Fibroblast of skin of back (primary cell): ENCODE measurements around the gene SBF2. TPM values are rescaled to one million over a fixed set of nuclear protein-coding genes. Genes with fewer than 3 reads are reported as not detected.
A peak's percentile ranks its signal among the peaks of the same experiment; 100 is the strongest.

Experiments used
- DNase-seq: peaks from one replicate; pipeline ENCODE4 v3.0.0-alpha.2; 2013
- polyA plus RNA-seq, 2 experiments: library from polyadenylated mRNA; unstranded; fragments of 120-200 nt; gene quantifications; one replicate each; pipeline ENCODE4 v1.2.1, GENCODE V29; 2013; ENCODE audit not compliant: insufficient read length in 2 of 2

Gene SBF2
- 27.5 TPM for polyA plus RNA-seq (2013, experiment 1 of 2; ENCODE audit: insufficient read length)
- 33.4 TPM for polyA plus RNA-seq (2013, experiment 2 of 2; ENCODE audit: insufficient read length)

DNA sequence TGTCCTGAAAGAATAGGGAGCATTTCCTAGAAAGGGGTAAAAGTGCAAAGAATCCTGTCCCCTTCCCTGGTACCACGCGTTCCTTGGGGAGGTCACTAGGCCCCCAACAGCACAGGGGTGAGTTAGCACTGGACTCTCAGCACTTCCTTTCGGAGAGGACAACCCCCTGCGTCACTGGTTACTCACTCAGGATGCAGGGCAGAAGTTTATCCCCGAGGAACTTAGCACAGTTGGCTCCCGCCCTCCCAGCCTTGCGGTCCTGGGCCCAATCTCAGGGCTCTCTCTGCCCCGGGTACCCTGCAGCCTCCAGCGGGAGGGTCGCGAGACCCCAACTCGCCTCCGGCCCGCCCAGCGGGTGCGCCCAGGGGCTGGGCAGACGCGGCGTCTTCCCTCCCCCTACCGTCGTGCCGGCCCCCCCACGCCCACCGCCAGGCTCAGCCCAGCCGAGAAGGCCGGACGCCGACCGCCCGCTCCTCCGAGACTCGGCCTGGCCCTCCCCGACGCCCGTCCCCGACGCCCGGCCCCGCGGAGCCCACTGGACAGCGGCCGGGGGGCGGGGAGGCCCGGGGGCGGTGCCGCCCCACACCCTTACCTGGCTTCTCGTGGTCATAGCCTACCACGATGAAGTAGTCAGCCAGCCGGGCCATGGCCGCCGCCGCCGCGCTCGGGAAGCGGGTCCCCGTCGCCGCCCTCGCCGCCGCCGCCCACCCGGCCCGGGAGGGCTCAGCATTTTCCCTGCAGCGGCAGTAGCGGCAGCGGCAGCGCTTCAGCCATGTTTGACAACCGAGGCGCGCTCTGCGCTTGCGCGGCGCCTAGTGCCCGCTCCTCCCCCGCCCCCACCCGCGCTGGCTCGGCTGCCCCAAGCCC, at the start of gene SBF2:
Gene SBF2, minus strand, starts transcription at position 797 of the 867 bp plus-strand sequence. Its CDS starts 150 bp downstream, at position 647.
- peak; percentile 92 for DNase-seq

DNA sequence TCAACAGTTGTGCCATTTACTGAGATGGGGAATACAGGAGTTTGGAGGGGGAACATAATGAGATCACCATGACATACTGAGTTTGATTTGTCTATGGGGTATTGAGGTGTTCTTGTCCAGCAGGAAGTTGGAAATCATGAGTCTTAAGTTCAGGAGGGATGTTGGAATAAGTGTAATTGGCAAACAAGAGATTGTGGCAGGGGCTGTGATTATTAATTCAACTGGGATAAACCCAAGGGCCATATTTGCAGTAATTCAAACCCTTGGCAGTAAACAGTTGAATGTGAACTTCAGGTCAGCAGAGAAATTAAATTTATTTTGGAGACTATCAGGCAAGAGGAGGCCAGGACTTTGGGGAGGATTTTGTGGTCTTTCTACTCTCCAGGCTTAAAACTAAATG, 44.3 kb upstream of the SBF2 start:
- no peak for DNase-seq

- DNase-seq: no peak
These were observed 39.5 kb upstream of the SBF2 start for GRCh38 chr11:10333490-10333889.

DNA sequence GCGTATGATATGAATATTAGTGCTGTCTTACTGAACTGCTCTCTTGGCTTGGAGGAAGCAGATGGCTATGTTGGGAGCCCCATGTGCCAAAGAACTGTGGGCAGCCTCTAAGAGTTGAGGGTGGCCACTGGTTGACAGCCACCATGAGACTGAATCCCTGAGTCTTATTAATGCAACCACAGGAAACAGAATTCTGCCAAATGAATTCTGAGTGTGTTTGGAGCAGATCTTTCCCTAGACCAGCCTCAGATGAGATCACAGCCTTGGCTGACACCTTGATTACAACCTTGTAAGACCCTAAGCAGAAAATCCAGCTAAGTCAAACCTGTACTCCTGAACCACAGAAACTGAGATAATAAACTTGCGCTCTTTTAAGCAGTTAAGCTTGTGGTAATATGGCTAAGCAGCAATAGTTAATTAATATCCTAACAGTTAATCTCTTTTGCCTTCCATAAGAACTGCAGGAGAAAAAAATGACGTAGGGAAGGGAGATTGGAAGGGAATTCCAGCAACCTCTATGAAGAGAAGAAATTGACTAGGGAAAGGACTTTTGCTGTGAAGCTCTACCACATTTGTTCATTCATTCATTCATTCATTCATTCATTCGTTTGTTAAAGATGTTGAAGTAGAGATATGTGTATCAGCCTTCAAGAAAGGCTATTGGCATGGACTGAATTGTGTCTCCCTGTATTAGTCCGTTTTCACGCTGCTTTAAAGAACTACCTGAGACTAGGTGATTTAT, 37.7 kb upstream of the SBF2 start:
- DNase-seq: no peak

GRCh38 chr11:10329935-10330334, 35.9 kb upstream of the SBF2 start:
- DNase-seq: peak; percentile 94

GRCh38 chr11:10329356-10329755, 35.3 kb upstream of the SBF2 start:
- DNase-seq: no peak

GRCh38 chr11:10328314-10329098, 34.5 kb upstream of the SBF2 start:
- DNase-seq: peak; percentile 58

DNA sequence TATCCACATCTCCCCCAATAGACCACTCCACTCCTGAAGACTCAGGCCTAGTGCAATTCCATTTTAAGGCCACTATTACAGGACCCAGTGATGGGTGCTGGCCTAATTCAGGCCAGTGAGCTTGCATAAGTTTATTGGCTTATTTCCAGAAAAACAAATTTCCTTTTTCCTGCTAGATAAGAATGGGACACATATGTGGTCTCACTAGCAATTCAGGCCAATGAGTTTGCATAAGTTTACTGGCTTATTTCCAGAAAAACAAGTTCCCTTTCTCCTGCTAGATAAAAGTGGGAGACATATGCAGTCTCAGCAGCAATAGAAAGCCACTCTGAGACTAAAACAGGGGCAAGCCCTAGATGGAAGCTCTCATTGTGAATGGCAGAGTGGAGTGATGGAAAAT, 33.2 kb upstream of the SBF2 start:
- DNase-seq: peak; percentile 36

- DNase-seq: no peak
These were observed 32.3 kb upstream of the SBF2 start for GRCh38 chr11:10326012-10326964.

DNA sequence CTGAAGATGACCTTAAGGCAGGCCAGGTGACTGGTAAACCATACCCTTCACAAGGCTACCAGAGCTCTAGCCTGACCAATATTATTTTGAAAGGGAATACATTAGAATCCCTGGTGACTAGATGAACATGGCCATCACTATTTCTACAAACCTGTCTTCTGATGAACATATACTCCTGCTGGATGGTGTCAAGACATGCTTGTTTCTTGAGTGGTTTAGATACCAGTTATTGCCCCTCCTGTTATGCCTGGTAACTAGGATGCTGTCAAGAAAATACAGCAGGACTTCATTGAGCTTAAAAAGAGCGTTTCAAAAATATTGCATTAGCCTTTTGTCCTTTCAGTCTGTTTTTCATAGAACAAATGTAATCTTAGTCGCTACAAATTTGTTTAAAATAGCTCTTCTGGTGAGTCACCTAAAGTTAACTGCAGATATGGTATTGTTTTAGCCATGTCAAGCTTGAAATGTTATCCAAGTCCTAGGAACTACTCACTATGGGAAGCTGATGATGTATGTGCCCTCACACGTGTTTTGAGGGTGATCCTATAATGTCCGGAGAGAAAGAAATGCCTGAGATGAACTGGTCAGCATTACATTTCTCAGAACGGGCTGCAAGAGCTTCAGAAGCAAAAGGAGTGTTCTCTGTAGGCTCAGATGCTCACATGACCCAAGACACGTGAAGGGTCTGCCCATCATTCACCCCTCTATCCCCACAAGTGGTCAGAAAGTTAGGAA, 31.4 kb upstream of the SBF2 start:
- peak; percentile 93 for DNase-seq

DNA sequence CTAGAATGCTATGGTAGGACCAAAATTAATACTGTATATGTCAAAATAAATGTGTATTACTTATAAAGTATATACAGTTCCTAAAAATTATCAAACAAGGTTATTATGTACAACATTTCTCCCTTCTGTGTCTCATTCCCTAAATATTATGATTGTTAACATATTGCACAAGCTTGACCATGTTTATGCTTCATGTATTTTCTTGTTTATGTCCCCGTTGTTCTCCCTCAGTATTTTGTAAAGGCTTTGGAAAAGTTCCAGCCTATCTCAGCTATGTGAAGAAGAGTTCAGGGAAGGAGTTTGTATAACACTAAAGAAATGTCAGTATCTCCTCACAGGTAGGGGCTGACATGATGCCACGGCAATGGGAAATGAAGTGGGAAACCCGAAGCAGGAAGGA, 30.5 kb upstream of the SBF2 start:
- DNase-seq: no peak

DNA sequence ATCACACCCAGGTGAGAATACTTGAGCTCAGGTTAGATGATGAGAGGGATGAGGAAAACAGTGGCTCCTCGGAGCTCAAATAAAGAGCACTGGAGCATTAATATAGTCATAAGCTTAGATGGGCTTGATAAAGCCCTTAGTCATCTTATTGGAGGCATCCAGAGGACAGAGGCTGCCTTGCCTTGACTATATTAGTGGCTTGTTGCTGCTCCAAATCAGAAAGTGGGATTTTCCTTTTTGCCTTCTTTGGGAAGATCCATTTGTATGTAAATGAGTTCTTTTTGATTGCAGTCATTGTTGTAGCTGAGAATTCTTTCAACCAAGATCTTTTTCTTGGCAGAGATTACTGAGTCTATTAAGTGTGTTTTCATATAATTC, 29.8 kb upstream of the SBF2 start:
- peak; percentile 58 for DNase-seq

DNA sequence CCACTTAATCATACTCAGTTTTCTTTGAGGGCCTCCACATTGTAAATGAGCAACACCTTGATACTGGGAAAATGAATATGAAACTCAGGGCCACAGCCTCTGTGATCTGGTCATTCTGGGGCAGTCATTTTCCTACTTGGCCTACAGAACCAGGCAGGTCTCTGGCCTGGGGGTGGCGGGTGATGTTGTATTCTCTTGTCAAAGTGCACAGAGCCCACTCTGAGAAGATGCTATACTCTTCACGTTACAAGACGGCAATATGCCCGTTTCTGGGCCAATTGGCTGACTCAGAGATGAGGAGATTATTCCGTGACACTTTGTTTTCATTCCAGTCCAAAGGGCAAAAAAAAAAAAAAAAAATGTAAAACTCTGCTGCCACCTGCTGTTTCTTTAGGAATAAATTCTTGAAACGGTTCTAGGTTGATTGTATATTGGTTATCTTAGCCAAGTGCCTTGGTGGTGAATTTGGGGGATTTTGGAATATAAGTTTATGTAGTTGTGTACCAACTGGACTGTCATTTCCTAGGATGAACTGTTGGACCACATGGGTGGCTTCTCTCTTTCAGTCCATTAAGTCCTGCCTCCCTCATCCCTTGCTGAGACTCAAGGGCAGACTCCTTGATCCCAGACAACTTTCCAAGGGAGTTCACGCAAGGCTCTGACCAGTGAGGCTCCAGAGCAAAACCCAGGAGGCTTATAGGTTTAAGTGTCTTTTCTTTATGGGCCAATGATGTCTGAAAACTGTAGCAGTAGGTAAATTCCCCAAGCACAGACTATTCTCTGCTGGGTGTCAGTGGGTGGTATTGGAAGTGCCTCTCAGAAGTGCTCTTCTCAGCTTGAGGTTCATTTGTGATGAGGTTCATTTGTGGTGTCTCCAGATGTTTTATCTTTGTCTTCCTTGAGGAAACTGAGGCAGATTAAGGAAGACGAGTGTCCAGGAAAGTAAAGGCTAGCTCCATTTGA, 29.1 kb upstream of the SBF2 start:
- peak; percentile 95 for DNase-seq

- peak; percentile 41 for DNase-seq
These were observed 28.4 kb upstream of the SBF2 start for GRCh38 chr11:10322401-10322800.

GRCh38 chr11:10320736-10321465, 26.9 kb upstream of the SBF2 start:
- DNase-seq: no peak

DNA sequence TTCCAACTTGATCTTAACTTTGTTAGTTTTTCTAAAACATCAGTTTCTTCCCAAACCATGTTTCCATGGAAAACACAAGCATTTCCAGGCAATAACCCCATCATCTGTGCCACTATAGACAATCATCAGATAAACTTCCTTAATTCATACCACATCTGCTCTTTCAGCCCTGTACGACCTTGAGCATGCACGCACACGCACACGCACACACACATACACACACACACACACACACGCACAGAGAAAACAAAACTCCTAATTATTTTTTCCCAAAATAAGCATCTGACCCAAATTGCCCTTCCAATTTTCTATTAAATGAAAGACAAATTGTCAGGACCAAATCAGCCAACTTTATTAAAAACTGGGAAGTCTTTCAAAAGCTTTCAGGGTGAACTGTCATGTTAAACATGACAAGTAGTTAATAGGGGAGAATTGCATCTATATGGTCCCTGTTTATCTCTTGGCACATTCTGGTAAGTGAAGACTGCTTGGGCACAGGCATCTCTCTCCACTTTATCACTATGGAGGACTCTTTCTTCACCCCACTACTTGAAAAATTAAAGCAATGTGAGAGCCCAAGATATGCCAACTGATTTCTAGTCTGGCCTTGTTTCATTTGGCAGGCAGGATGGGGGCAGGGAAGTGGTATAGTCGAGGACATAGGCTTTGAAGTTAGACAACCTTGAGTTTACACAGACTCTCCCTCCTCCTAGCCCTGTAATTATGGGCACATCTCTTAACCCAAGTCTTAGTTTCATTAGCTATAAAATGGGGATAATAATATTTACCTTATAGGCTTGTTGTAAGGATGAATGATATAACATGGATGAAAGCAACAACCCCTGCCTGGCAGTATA, 25.9 kb upstream of the SBF2 start:
- DNase-seq: no peak

- DNase-seq: no peak
These were observed 24.4 kb upstream of the SBF2 start for GRCh38 chr11:10318527-10318802.
